HUES48 (cell line): Measurements from ENCODE around the gene TTC1.
"Not testable (repeated sequence)": the region's sequence is repeated elsewhere in the genome, so short reads cannot be mapped to it uniquely, and the experiment has no call there.

ENCODE experiments used
- H3K27ac ChIP-seq: one replicate; pipeline ENCODE4 v1.7.0; 2013; ENCODE audit warnings: low read depth, low read length, inconsistent platforms
- H3K27me3 ChIP-seq: 2 replicates; pipeline ENCODE4 v1.6.1; 2013; ENCODE audit warnings: mild to moderate bottlenecking, low read length; ENCODE audit not compliant: control insufficient read depth, insufficient read depth
- H3K36me3 ChIP-seq: 2 replicates; pipeline ENCODE4 v1.6.1; 2013; ENCODE audit warnings: low read length; ENCODE audit not compliant: control insufficient read depth, insufficient read depth
- H3K4me1 ChIP-seq: 2 replicates; pipeline ENCODE4 v1.6.1; 2013; ENCODE audit warnings: mild to moderate bottlenecking, low read length; ENCODE audit not compliant: control insufficient read depth, insufficient read depth
- H3K4me3 ChIP-seq: 2 replicates; pipeline ENCODE4 v1.5.1; 2013; ENCODE audit warnings: mild to moderate bottlenecking, low read depth, low read length
- H3K9ac ChIP-seq: 2 replicates; pipeline ENCODE4 v1.6.1; 2013; ENCODE audit warnings: mild to moderate bottlenecking, low read depth, low read length, moderate library complexity
- H3K9me3 ChIP-seq: 2 replicates; pipeline ENCODE4 v1.6.1; 2013; ENCODE audit warnings: low read length; ENCODE audit not compliant: control insufficient read depth, insufficient read depth

TTC1 gene, protein sequence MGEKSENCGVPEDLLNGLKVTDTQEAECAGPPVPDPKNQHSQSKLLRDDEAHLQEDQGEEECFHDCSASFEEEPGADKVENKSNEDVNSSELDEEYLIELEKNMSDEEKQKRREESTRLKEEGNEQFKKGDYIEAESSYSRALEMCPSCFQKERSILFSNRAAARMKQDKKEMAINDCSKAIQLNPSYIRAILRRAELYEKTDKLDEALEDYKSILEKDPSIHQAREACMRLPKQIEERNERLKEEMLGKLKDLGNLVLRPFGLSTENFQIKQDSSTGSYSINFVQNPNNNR

DNA sequence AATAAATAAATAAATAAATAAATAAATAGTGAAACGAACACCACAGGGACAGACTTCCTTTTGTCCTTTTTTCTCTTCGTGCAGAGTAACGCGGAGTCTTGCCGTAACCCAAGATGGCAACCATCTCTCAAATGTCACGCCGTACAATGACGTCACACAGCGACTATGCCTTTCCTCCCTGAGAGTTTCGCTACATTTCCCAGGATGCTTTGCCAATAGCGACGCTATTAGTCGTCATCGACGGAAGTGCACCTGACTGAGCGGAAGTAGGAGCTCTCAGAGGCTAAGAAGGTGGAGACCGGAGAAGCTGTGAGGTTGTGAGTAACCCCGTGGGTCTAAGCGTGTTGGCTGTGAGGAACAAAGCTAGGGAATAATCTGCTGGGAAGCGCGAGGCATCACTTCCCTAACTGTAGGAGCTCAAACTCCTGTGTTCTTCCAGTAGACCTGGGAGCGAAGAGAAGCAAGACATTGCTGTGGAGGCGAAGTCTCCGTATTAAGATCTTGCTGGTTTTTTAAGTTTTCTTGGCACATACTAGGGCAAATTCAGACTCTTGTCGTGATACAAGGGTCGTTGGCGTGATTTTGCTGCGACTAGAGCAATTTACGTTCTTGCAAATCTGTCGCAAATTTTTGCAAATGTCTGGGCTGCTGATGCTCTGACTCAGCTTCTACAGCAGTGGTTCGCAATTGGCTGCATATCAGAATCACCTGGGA lies at the start of gene TTC1:
TSS of gene TTC1 (plus strand) at position 263 of the 714 bp plus-strand sequence. CDS start 1,390 bp downstream, outside the sequence.
- Histone ChIP-seq H3K36me3 (peaks cover 36% of the 10 kb centered on the region), H3K27ac (peak within 1 kb of the TSS; percentile 87), H3K9me3 (no peaks in the 10 kb centered on the region), H3K9ac (peak within 1 kb of the TSS; percentile 96), H3K4me3 (peak within 1 kb of the TSS; percentile 99), H3K4me1 (no peaks in the 10 kb centered on the region; the same call in 1 of the 2 replicates), H3K27me3 (no peaks in the 10 kb centered on the region)

- Histone ChIP-seq H3K36me3 (no peaks in the 10 kb centered on the region), H3K27me3 (no peaks in the 10 kb centered on the region), H3K4me3 (no peak overlapping the region), H3K9me3 (no peaks in the 10 kb centered on the region), H3K27ac (no peak overlapping the region), H3K9ac (no peak overlapping the region), H3K4me1 (no peaks in the 10 kb centered on the region)
Observed at GRCh38 chr5:159961176-159962160, 47.5 kb upstream of the TTC1 start.

DNA sequence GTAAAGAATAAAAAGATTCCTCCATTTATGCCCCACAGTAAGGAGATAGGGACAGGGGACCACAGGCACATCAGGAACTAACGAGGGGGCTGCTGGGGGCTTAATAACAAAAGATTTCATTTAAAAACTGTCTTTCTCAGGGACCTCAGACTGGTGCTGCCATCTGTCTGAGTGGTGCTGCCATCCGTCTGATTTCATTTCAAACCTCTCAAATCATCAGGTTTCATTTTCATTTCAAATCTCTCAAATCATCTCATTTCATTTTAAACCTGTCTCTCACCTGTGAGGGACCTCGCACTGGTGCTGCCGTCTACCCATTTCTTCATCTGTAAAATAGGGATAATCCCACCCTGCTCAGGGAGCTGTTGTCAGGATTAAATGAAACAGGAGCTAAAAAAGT lies 46.7 kb upstream of the TTC1 start:
- no peak overlapping the region for H3K27ac ChIP-seq
- no peaks in the 10 kb centered on the region for H3K27me3 ChIP-seq
- H3K36me3 ChIP-seq = no peaks in the 10 kb centered on the region
- no peak overlapping the region for H3K4me3 ChIP-seq
- no peak overlapping the region for H3K9ac ChIP-seq
- no peaks in the 10 kb centered on the region for H3K9me3 ChIP-seq
- no peaks in the 10 kb centered on the region for H3K4me1 ChIP-seq

- no peaks in the 10 kb centered on the region for H3K9me3 ChIP-seq
- no peak overlapping the region for H3K9ac ChIP-seq
- H3K27me3 ChIP-seq = no peaks in the 10 kb centered on the region
- H3K27ac ChIP-seq = no peak overlapping the region
- H3K4me1 ChIP-seq = no peaks in the 10 kb centered on the region
- no peak overlapping the region for H3K4me3 ChIP-seq
- no peaks in the 10 kb centered on the region for H3K36me3 ChIP-seq
Observed at GRCh38 chr5:159963935-159964334, 45.0 kb upstream of the TTC1 start.

DNA sequence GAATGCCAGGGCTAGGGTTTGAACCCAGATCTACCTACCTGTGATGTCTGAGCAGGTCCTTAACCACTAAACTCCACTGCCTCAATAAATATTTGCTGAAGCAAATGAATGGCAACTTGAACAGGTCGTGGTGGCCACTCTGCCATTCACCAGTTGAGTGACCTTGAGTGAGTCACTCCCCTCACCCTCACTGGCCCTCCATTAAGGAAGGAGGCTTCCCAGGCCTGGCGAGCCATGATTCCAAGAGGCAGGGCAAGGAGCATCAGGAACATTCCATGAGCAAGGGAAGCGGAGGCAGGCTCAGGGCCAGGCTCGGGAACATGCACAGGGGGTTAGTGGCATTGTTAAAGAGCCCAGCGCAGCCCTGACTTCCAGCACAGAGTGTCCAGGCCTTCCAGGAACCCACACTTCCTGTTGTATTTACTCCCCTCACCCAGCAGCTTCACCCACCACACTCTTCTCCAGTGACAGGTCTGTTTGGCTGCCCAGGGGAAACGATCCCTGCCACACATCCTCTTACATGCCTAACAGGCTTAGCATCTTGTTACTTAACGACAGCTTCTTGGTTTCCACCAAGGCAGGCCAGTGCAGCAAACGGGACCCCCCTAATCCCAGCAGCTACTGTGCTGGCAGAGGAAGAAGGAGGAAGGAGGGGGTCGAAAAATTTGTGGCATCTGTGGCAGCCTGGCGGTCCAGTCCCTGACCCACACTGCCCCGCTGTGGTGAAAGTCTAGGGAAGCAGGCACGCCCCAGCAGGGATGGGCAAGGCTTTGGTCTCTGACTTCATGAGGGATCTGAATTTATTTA lies 43.7 kb upstream of the TTC1 start:
- no peak overlapping the region for H3K4me3 ChIP-seq
- H3K36me3 ChIP-seq = no peaks in the 10 kb centered on the region
- no peak overlapping the region for H3K27ac ChIP-seq
- no peaks in the 10 kb centered on the region for H3K4me1 ChIP-seq
- H3K27me3 ChIP-seq = peaks cover 2% of the 10 kb centered on the region
- H3K9me3 ChIP-seq = no peaks in the 10 kb centered on the region
- no peak overlapping the region for H3K9ac ChIP-seq

DNA sequence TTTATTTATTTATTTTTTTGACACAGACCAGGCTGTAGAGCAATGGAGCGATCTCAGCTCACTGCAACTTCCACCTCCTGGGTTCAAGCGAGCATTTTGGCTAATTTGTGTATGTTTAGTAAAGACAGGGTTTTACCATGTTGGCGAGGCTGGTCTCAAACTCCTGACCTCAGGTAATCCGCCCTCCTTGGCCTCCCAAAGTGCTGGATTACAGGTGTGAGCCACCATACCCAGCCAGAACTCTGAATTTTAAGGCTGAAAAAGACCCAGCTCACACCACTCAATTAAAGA lies 43.2 kb upstream of the TTC1 start:
- not testable (repeated sequence) for H3K9me3 ChIP-seq, H3K27ac ChIP-seq, H3K36me3 ChIP-seq, H3K4me3 ChIP-seq, H3K4me1 ChIP-seq, H3K27me3 ChIP-seq, H3K9ac ChIP-seq

DNA sequence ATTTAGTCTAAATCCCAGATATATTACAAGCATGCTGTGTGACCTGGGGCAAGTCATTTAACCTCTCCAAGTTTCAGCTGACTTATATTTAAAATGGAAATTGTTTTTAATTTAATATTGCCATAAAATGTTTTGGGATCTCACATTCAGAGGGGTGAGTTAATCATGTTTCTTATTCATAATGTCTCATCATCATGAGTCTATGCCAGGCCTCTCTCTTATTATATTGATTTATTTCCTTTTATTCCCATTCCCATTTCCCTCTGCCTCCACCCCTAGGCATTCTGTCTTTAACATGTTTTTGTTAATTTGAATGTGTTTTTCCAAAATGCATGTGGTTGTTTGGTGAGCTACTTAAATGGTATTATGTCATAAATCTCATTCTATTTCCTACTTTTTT lies 39.0 kb upstream of the TTC1 start:
- H3K4me3 ChIP-seq = no peak overlapping the region
- H3K36me3 ChIP-seq = no peaks in the 10 kb centered on the region
- H3K9ac ChIP-seq = no peak overlapping the region
- no peak overlapping the region for H3K27ac ChIP-seq
- no peaks in the 10 kb centered on the region for H3K9me3 ChIP-seq
- H3K27me3 ChIP-seq = peaks cover 41% of the 10 kb centered on the region
- H3K4me1 ChIP-seq = peaks cover 4% of the 10 kb centered on the region; the same call in 1 of the 2 replicates

DNA sequence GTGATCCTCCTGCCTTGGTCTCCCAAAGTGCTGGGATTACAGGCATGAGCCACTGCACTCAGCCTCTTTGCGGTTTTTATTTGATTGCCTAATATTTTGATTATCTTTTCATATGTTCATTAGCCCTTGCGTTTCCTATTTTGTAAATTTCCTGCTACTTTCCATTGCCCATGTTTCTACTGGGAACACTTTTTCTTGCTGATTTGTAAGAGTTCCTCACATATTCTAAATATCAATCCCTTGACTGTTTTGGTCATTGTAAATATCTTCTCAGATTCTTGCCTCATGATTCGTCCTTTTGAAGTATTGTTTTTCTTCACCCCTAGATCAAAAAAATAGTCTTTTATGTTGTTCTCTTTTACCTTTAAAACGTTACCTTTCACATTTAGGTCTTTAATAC lies 37.9 kb upstream of the TTC1 start:
- no peak overlapping the region for H3K9ac ChIP-seq
- no peak overlapping the region for H3K27ac ChIP-seq
- H3K4me3 ChIP-seq = no peak overlapping the region
- peaks cover 4% of the 10 kb centered on the region; the same call in 1 of the 2 replicates for H3K4me1 ChIP-seq
- H3K27me3 ChIP-seq = peaks cover 41% of the 10 kb centered on the region
- no peaks in the 10 kb centered on the region for H3K36me3 ChIP-seq
- no peaks in the 10 kb centered on the region for H3K9me3 ChIP-seq

DNA sequence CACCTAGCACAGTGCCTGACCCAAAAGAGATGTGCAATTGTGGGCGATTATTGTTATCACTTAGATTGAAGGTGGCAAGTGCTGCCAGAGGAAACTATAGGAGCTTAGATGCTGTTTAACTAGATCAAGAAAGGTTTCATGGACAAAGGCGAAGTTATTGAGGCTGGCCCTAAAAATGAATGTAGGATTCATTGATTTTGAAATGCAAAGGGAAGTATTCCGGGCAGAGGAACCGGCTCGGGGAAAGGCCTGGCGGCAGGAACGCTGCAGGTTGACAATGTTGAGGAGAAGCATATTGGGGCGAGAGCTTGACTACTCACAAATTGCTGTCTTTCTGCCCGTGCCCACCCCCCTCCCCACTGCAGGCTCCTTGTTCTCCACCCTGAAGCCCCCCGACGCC lies 37.4 kb upstream of the TTC1 start:
- Histone ChIP-seq H3K27me3 (peaks cover 41% of the 10 kb centered on the region), H3K27ac (no peak overlapping the region), H3K4me3 (peak overlapping the region; percentile 58; the same call in 1 of the 2 replicates), H3K9me3 (no peaks in the 10 kb centered on the region), H3K9ac (no peak overlapping the region), H3K36me3 (no peaks in the 10 kb centered on the region), H3K4me1 (peaks cover 4% of the 10 kb centered on the region; the same call in 1 of the 2 replicates)

- H3K27ac ChIP-seq = no peak overlapping the region
- H3K9ac ChIP-seq = no peak overlapping the region
Observed at GRCh38 chr5:159971931-159972461, 36.9 kb upstream of the TTC1 start.

More at GRCh38 chr5:159971931-159972461, 36.9 kb upstream of the TTC1 start:
- Histone ChIP-seq H3K27me3 (peaks cover 41% of the 10 kb centered on the region), H3K4me1 (peaks cover 4% of the 10 kb centered on the region; the same call in 1 of the 2 replicates), H3K9me3 (no peaks in the 10 kb centered on the region), H3K36me3 (no peaks in the 10 kb centered on the region), H3K4me3 (peak overlapping the region; percentile 58; the same call in 1 of the 2 replicates)
